Melanocyte of skin (primary cell): Measurements from ENCODE around the gene SARS1. TPM values are rescaled to one million over a fixed set of nuclear protein-coding genes. Genes with fewer than 3 reads are reported as not detected.

Experiments
- total RNA-seq, 2 donors: library from RNA; depleted of rRNA; stranded (reverse); fragments of >200 nt; gene quantifications; 2 replicates each; pipeline ENCODE4 v1.2.3, GENCODE V29; 2012

SARS1 gene, protein sequence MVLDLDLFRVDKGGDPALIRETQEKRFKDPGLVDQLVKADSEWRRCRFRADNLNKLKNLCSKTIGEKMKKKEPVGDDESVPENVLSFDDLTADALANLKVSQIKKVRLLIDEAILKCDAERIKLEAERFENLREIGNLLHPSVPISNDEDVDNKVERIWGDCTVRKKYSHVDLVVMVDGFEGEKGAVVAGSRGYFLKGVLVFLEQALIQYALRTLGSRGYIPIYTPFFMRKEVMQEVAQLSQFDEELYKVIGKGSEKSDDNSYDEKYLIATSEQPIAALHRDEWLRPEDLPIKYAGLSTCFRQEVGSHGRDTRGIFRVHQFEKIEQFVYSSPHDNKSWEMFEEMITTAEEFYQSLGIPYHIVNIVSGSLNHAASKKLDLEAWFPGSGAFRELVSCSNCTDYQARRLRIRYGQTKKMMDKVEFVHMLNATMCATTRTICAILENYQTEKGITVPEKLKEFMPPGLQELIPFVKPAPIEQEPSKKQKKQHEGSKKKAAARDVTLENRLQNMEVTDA
- 100 to 1,000 TPM; 109 to 141 TPM for total RNA-seq

GRCh38 chr1:109213824-109214693, at the start of gene SARS1:
Gene SARS1 (plus strand): TSS chr1:109213918. CDS start chr1:109213993, 75 bp downstream.

GRCh38 chr1:109248797-109249629, 35.3 kb downstream of the SARS1 start, which contains the start of gene CELSR2:
Gene CELSR2 (plus strand): TSS chr1:109249539. CDS start chr1:109250080, 541 bp downstream.

GRCh38 chr1:109282952-109283747, 69.4 kb downstream of the SARS1 start, which contains the start of gene PSRC1:
Gene PSRC1 (minus strand): TSS chr1:109283145.

Other genes with a start within 250 kb of the SARS1 start
- gene WDR47, start 171.8 kb upstream of the SARS1 start, total RNA-seq, result 10 to 100 TPM; 20.0 to 23.1 TPM
- gene TAF13, start 137.9 kb upstream of the SARS1 start, total RNA-seq, result 10 to 100 TPM; 34.4 to 66.3 TPM
- 10 to 100 TPM in 1 of 2 donors, 1 to 10 TPM in 1; 10.0 to 13.4 TPM for gene TMEM167B, start 123.2 kb upstream of the SARS1 start, total RNA-seq
- gene ELAPOR1, start 99.8 kb upstream of the SARS1 start, total RNA-seq, result under 1 TPM; under 0.01 TPM
- gene CELSR2, start 35.6 kb downstream of the SARS1 start, total RNA-seq, result 10 to 100 TPM; 16.7 to 19.3 TPM
- 10 to 100 TPM; 20.3 to 58.9 TPM for gene PSRC1, start 69.2 kb downstream of the SARS1 start, total RNA-seq
- gene MYBPHL, start 93.1 kb downstream of the SARS1 start, total RNA-seq, result under 1 TPM in 1 of 2 donors, not detected in 1; under 0.01 TPM
- gene SORT1, start 184.0 kb downstream of the SARS1 start, total RNA-seq, result 10 to 100 TPM; 82.3 to 83.3 TPM
- 10 to 100 TPM; 58.8 to 86.9 TPM for gene PSMA5, start 212.5 kb downstream of the SARS1 start, total RNA-seq